ENCODE data around the gene MOGAT3. TPM values are rescaled to one million over a fixed set of nuclear protein-coding genes. Genes with fewer than 3 reads are reported as not detected.

The MOGAT3 gene
- total and polyA plus RNA-seq, 3 experiments from 2014 or later = not detected

Other genes with a start within 250 kb of the MOGAT3 start
- gene MUC12, start 231.5 kb downstream of the MOGAT3 start, total RNA-seq = under 1 TPM in 1 of 2 experiments, not detected in 1; 0.35 TPM
- gene MUC12, start 231.5 kb downstream of the MOGAT3 start, polyA plus RNA-seq = 0.54 TPM
- not detected for gene MUC17, start 181.0 kb downstream of the MOGAT3 start, total RNA-seq
- not detected for gene MUC17, start 181.0 kb downstream of the MOGAT3 start, polyA plus RNA-seq
- gene TRIM56, start 115.6 kb downstream of the MOGAT3 start, total RNA-seq = 10 to 100 TPM; 29.1 to 31.9 TPM
- gene TRIM56, start 115.6 kb downstream of the MOGAT3 start, polyA plus RNA-seq = 22.0 TPM
- gene SERPINE1, start 73.9 kb downstream of the MOGAT3 start, total RNA-seq = under 1 TPM; 0.31 to 0.44 TPM
- gene SERPINE1, start 73.9 kb downstream of the MOGAT3 start, polyA plus RNA-seq = not detected
- gene AP1S1, start 46.6 kb downstream of the MOGAT3 start, total RNA-seq = 10 to 100 TPM; 42.6 to 43.6 TPM
- gene AP1S1, start 46.6 kb downstream of the MOGAT3 start, polyA plus RNA-seq = 4.4 TPM
- gene VGF, start 35.5 kb downstream of the MOGAT3 start, total RNA-seq = under 1 TPM; 0.13 to 0.16 TPM
- gene VGF, start 35.5 kb downstream of the MOGAT3 start, polyA plus RNA-seq = not detected
- not detected for gene NAT16, start 20.7 kb downstream of the MOGAT3 start, total RNA-seq
- gene NAT16, start 20.7 kb downstream of the MOGAT3 start, polyA plus RNA-seq = not detected
- gene PLOD3, start 16.5 kb upstream of the MOGAT3 start, total RNA-seq = 10 to 100 TPM; 41.3 to 45.4 TPM
- 23.1 TPM for gene PLOD3, start 16.5 kb upstream of the MOGAT3 start, polyA plus RNA-seq
- 10 to 100 TPM; 50.6 to 51.7 TPM for gene ZNHIT1, start 17.1 kb upstream of the MOGAT3 start, total RNA-seq
- gene ZNHIT1, start 17.1 kb upstream of the MOGAT3 start, polyA plus RNA-seq = 66.2 TPM
- 10 to 100 TPM; 19.5 to 20.3 TPM for gene CLDN15, start 36.8 kb upstream of the MOGAT3 start, total RNA-seq
- 1.2 TPM for gene CLDN15, start 36.8 kb upstream of the MOGAT3 start, polyA plus RNA-seq
- gene FIS1, start 44.0 kb upstream of the MOGAT3 start, total RNA-seq = 100 to 1,000 TPM; 137 to 139 TPM
- gene FIS1, start 44.0 kb upstream of the MOGAT3 start, polyA plus RNA-seq = 206 TPM
- 10 to 100 TPM; 13.3 to 13.4 TPM for gene IFT22, start 120.8 kb upstream of the MOGAT3 start, total RNA-seq
- 7.9 TPM for gene IFT22, start 120.8 kb upstream of the MOGAT3 start, polyA plus RNA-seq
- gene COL26A1, start 161.8 kb upstream of the MOGAT3 start, total RNA-seq = not detected
- gene COL26A1, start 161.8 kb upstream of the MOGAT3 start, polyA plus RNA-seq = not detected

All from CD8-positive, alpha-beta memory T cell (primary cell).